Keratinocyte (primary cell): ENCODE measurements around the gene GLRX2. TPM values are rescaled to one million over a fixed set of nuclear protein-coding genes. Genes with fewer than 3 reads are reported as not detected.

Experiments used
- DNase-seq: peaks from one replicate; pipeline ENCODE4 v3.0.0-alpha.2; 2011; ENCODE audit warnings: low read depth, missing footprints, low spot score
- FAIRE-seq: peaks from 2 replicates; lab custom pipeline; 2011; peaks lifted over from hg19 to GRCh38; lab: Jason Lieb, UNC
- H2AFZ ChIP-seq: 2 replicates; pipeline ENCODE4 v1.6.0; 2012; ENCODE audit warnings: low read length, control low read depth, inconsistent platforms; ENCODE audit not compliant: control insufficient read depth
- H3K27ac ChIP-seq: 2 replicates; pipeline ENCODE4 v1.5.1; 2011; ENCODE audit warnings: low read length; ENCODE audit not compliant: control insufficient read depth, insufficient read depth
- H3K27me3 ChIP-seq: 3 replicates; pipeline ENCODE4 v1.6.0; 2011; ENCODE audit warnings: low read length; ENCODE audit not compliant: control insufficient read depth, insufficient read depth; ENCODE audit errors: extremely low read depth
- H3K36me3 ChIP-seq, 2 experiments: 2 replicates in 1 of 2; 3 replicates in 1 of 2; pipeline ENCODE4 v1.5.1; 2011; ENCODE audit warnings: low read length in 2 of 2, mild to moderate bottlenecking in 1 of 2; ENCODE audit not compliant: control insufficient read depth in 2 of 2, insufficient read depth in 2 of 2; ENCODE audit errors: extremely low read depth in 1 of 2
- H3K4me1 ChIP-seq: 3 replicates; pipeline ENCODE4 v1.5.1; 2011; ENCODE audit warnings: low read length; ENCODE audit not compliant: control insufficient read depth, insufficient read depth; ENCODE audit errors: extremely low read depth
- H3K4me2 ChIP-seq: 3 replicates; pipeline ENCODE4 v1.6.0; 2011; ENCODE audit warnings: low read depth, low read length; ENCODE audit not compliant: control insufficient read depth, insufficient read depth; ENCODE audit errors: extremely low read depth
- H3K4me3 ChIP-seq, 3 experiments: fragments of 200-600 bp in 1 of 3; sonication (generic) in 1 of 3; 2 replicates in 2 of 3; 3 replicates in 1 of 3; pipeline ENCODE4 v1.5.1; 2011 to 2016; ENCODE audit warnings: low read length in 3 of 3, mild to moderate bottlenecking in 3 of 3, control low read depth in 2 of 3, inconsistent platforms in 1 of 3, low read depth in 1 of 3, mixed read lengths in 1 of 3, mixed run types in 1 of 3, moderate library complexity in 1 of 3; ENCODE audit not compliant: control insufficient read depth in 2 of 3, insufficient read depth in 2 of 3; ENCODE audit errors: extremely low read depth in 1 of 3
- H3K79me2 ChIP-seq: 2 replicates; pipeline ENCODE4 v1.6.0; 2012; ENCODE audit warnings: low read length; ENCODE audit not compliant: control insufficient read depth, insufficient read depth
- H3K9ac ChIP-seq: 3 replicates; pipeline ENCODE4 v1.6.0; 2011; ENCODE audit warnings: low read length; ENCODE audit not compliant: control insufficient read depth, insufficient read depth; ENCODE audit errors: extremely low read depth
- H3K9me1 ChIP-seq: 3 replicates; pipeline ENCODE4 v1.6.0; 2011; ENCODE audit warnings: low read length; ENCODE audit not compliant: control insufficient read depth, insufficient read depth; ENCODE audit errors: extremely low read depth
- H3K9me3 ChIP-seq: 2 replicates; pipeline ENCODE4 v1.5.1; 2012; ENCODE audit warnings: low read depth, low read length; ENCODE audit not compliant: control insufficient read depth
- H4K20me1 ChIP-seq: 3 replicates; pipeline ENCODE4 v1.6.0; 2011; ENCODE audit warnings: low read length; ENCODE audit not compliant: control insufficient read depth, insufficient read depth; ENCODE audit errors: extremely low read depth
- EZH2 ChIP-seq: IDR thresholded peaks from one replicate; pipeline ENCODE4 v1.6.1; 2012; ENCODE audit warnings: inconsistent platforms, mild to moderate bottlenecking, low read length, moderate library complexity
- dilution Hi-C: fragments of 300-500 bp; cut with MboI; formaldehyde crosslinking; loops from one replicate; pipeline ENCODE4 v1.7.0; 2020; ENCODE audit warnings: low sequenced_read_pairs; ENCODE audit not compliant: extremely low pct_ligation_motif_present
- polyA plus RNA-seq, 5 experiments: library from polyadenylated mRNA; depleted of rRNA in 3 of 5; stranded (reverse) in 3 of 5; stranded (forward) in 1 of 5; unstranded in 1 of 5; fragments of >200 nt; gene quantifications; 1 replicate in 1 of 5; 2 replicates in 3 of 5; 3 replicates in 1 of 5; pipeline versions ENCODE4 v1.2.1 to v1.2.3, GENCODE V29; 2011 to 2012; ENCODE audit warnings: missing spikeins in 2 of 5, low read depth in 1 of 5, low replicate concordance in 1 of 5
- TF ChIP-seq, protein P1 (sequence below), 3 experiments: IDR thresholded peaks in 1 of 3; conservative IDR thresholded peaks in 1 of 3; optimal IDR thresholded peaks in 1 of 3; 2 replicates in 2 of 3; 3 replicates in 1 of 3; pipeline versions ENCODE3 to v1.5.1; 2011; ENCODE audit warnings: low read length in 3 of 3, mild to moderate bottlenecking in 3 of 3, moderate library complexity in 2 of 3, control low read depth in 1 of 3, inconsistent platforms in 1 of 3; ENCODE audit not compliant: insufficient read depth in 2 of 3; ENCODE audit errors: extremely low read depth in 1 of 3

GLRX2 gene
- polyA plus RNA-seq, 1 donor (not counting 4 experiments of a cell fraction or from before 2014, with no cell fraction given), result 29.2 TPM

- H3K9ac ChIP-seq, result no peak overlapping the region
- H3K27me3 ChIP-seq, result no peaks in the 10 kb centered on the region
- no peaks in the 10 kb centered on the region for H3K9me3 ChIP-seq
- no peak overlapping the region for H3K27ac ChIP-seq
- FAIRE-seq, result no peak
- no peaks in the 10 kb centered on the region for H3K9me1 ChIP-seq
- no peak overlapping the region for H3K4me2 ChIP-seq
- TF ChIP-seq, protein P1, sequence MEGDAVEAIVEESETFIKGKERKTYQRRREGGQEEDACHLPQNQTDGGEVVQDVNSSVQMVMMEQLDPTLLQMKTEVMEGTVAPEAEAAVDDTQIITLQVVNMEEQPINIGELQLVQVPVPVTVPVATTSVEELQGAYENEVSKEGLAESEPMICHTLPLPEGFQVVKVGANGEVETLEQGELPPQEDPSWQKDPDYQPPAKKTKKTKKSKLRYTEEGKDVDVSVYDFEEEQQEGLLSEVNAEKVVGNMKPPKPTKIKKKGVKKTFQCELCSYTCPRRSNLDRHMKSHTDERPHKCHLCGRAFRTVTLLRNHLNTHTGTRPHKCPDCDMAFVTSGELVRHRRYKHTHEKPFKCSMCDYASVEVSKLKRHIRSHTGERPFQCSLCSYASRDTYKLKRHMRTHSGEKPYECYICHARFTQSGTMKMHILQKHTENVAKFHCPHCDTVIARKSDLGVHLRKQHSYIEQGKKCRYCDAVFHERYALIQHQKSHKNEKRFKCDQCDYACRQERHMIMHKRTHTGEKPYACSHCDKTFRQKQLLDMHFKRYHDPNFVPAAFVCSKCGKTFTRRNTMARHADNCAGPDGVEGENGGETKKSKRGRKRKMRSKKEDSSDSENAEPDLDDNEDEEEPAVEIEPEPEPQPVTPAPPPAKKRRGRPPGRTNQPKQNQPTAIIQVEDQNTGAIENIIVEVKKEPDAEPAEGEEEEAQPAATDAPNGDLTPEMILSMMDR (optimal IDR thresholded peaks at IDR 0.05 in 1 of 3, IDR thresholded peaks at IDR 0.05 in 1 of 3, conservative IDR thresholded peaks at IDR 0.05 in 1 of 3; ENCODE audit: extremely low read depth in 1 of 3, insufficient read depth in 2 of 3, low read length in 3 of 3), result no peak
- TF ChIP-seq EZH2, result no peak
- no peak for DNase-seq
- H3K4me3 ChIP-seq, result no peak overlapping the region
- no peaks in the 10 kb centered on the region for H4K20me1 ChIP-seq
- no peak overlapping the region for H2AFZ ChIP-seq
- H3K79me2 ChIP-seq, result no peaks in the 10 kb centered on the region
- dilution Hi-C loops, result no loop called here
- H3K4me1 ChIP-seq, result no peaks in the 10 kb centered on the region
- peaks cover 2 to 3% of the 10 kb centered on the region in 2 experiments for H3K36me3 ChIP-seq
Measured at GRCh38 chr1:193090865-193091264, 14.3 kb downstream of the GLRX2 start.

GRCh38 chr1:193087893-193088292 is 17.3 kb downstream of the GLRX2 start:
- dilution Hi-C loops, result no loop called here
- Histone ChIP-seq H3K9ac (no peak overlapping the region), H3K79me2 (no peaks in the 10 kb centered on the region), H3K27me3 (no peaks in the 10 kb centered on the region), H3K4me2 (no peak overlapping the region), H3K9me3 (no peaks in the 10 kb centered on the region), H3K4me1 (peaks cover 2% of the 10 kb centered on the region), H4K20me1 (no peaks in the 10 kb centered on the region), H3K9me1 (no peaks in the 10 kb centered on the region), H2AFZ (no peak overlapping the region), H3K36me3 (peaks cover 0 to 9% of the 10 kb centered on the region in 2 experiments), H3K4me3 (no peak overlapping the region), H3K27ac (no peak overlapping the region)
- FAIRE-seq (no peak), DNase-seq (no peak)
- TF ChIP-seq, protein P1 (optimal IDR thresholded peaks at IDR 0.05 in 1 of 3, IDR thresholded peaks at IDR 0.05 in 1 of 3, conservative IDR thresholded peaks at IDR 0.05 in 1 of 3; ENCODE audit: extremely low read depth in 1 of 3, insufficient read depth in 2 of 3, low read length in 3 of 3), result no peak
- TF ChIP-seq EZH2, result no peak
